HEK293T (cell line): Measurements from ENCODE around the gene ZNF791.

Experiments
- ARNT ChIP-seq: fragments of 450-650 bp; IDR thresholded peaks from 2 replicates; pipeline ENCODE4 v1.6.1; 2017; ENCODE audit warnings: mild to moderate bottlenecking
- BHLHE40 ChIP-seq: fragments of 450-650 bp; IDR thresholded peaks from 2 replicates; pipeline ENCODE4 v1.6.1; 2016; ENCODE audit warnings: mild to moderate bottlenecking, moderate library complexity, borderline replicate concordance
- ELF4 ChIP-seq: fragments of 450-650 bp; IDR thresholded peaks from 2 replicates; pipeline ENCODE4 v1.6.1; 2017; ENCODE audit warnings: antibody characterized with exemption
- FOXA1 ChIP-seq: fragments of 450-650 bp; IDR thresholded peaks from 2 replicates; pipeline ENCODE4 v1.6.1; 2016; ENCODE audit warnings: mild to moderate bottlenecking
- TARDBP ChIP-seq: fragments of 450-650 bp; IDR thresholded peaks from 2 replicates; pipeline ENCODE4 v1.6.1; 2016

DNA sequence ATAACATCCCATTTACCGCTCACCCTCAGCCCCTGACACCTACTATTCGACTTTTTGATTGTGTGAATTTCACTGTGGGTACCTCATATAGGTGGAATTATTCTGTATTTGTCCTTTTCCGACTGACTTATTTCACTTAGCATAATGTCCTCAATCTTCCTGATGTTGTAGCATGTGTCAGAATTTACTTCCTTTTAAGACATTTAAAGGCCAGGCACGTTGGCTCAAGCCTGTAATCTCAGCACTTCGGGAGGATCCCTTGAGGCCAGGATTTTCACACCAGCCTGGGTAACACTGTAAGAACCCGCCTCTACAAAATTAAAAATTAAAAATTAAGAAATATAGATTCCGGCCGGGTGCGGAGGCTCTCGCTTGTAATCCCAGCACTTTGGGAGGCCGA lies 13.1 kb upstream of the ZNF791 start:
- no peak for TF ChIP-seq BHLHE40
- no peak for TF ChIP-seq ARNT
- no peak for TF ChIP-seq TARDBP
- TF ChIP-seq FOXA1, result no peak
- no peak for TF ChIP-seq ELF4
